Measurements from ENCODE around the gene TNPO3.
"Not testable (repeated sequence)": the region's sequence is repeated elsewhere in the genome, so short reads cannot be mapped to it uniquely, and the experiment has no call there.

Gene TNPO3

GRCh38 chr7:128954830-128955802 lies 99.8 kb downstream of the TNPO3 start:
- DNase-seq = no peak

DNA sequence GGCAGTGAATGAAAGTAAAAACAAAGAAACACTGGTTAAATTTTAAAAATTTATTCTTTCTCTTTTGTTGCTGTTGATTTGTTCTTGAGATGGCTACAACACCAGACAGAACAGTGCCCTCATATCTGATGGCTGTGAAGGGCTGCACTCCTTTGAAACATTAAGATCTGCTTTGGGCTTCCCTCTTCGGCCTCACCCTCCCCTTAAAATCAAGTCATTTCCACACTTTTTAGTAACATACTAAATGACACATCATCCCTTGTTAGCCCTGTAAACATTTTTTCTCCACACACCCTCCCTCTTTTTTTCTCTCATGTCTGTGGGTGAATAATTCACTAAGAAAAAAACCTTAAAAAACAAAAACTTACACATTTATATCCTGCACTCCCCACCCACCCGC lies 100.8 kb downstream of the TNPO3 start:
- DNase-seq = no peak

- DNase-seq = no peak
Observed at GRCh38 chr7:128951296-128951695, 103.6 kb downstream of the TNPO3 start.

DNA sequence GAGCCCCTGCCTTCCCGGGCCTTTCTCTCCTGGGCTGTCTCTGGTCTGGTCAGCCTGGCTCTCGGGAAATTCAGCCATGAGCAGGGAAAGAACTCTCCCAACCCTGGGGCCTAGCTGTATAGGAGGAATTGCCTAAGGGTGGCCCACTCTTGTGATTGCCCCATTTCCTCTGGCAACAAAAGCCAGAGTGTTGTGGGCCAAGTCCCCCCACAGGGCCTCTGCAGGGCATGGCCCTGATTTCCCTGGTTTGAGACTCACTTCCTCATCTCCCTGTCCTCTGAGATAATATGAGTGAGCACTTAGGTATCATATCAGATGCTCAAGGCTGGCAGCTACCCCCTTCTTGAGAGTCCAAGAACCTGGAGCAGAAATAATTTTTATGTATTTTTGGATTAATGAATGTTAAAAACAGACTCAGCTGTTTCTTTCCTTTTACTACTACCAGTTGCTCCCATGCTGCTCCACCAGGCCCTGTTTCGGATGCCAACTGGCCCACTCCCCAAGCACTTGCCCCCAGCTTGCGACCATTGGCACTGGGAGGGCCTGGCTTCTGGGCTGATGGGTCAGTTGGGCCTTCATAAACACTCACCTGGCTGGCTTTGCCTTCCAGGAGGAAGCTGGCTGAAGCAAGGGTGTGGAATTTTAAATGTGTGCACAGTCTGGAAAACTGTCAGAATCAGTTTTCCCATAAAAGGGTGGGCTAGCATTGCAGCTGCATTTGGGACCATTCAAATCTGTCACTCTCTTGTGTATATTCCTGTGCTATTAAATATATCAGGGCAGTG lies 105.7 kb downstream of the TNPO3 start:
- no peak for DNase-seq

DNA sequence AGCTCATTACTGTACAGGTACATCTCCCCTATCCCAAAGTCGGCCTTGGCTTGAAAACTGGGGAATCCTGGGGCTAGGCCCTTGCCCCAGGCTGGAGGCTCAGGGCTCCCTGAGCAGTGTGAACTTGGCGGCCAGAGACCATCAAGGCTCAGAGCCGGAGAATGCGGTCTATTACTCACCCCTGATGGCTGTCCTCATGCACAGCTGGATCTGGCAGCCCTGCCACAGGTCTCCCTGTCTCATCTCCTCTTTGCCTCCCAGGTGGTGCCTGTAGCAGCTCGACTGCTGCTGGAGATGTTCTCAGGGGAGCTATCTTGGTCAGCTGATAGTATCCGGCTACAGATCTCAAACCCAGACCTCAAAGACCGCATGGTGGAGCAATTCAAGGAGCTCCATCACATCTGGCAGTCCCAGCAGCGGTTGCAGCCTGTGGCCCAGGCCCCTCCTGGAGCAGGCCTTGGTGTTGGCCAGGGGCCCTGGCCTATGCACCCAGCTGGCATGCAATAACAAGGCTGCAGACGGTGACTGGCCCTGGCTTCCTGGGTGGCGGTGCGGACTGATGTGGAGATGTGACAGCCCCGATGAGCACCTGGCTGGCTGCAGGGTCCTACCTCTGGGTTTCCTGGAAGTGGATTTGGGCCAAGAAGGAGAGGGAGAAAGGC lies 106.5 kb downstream of the TNPO3 start:
- DNase-seq = no peak

DNA sequence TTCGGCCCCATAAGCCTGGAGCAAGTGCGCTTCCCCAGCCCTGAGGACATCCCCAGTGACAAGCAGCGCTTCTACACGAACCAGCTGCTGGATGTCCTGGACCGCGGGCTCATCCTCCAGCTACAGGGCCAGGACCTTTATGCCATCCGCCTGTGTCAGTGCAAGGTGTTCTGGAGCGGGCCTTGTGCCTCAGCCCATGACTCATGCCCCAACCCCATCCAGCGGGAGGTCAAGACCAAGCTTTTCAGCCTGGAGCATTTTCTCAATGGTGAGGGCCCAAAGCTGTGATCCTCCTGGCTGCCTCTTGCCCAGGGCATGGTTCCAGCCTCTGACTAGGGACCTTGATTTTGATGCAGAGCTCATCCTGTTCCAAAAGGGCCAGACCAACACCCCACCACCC lies 107.1 kb downstream of the TNPO3 start:
- DNase-seq = no peak

DNA sequence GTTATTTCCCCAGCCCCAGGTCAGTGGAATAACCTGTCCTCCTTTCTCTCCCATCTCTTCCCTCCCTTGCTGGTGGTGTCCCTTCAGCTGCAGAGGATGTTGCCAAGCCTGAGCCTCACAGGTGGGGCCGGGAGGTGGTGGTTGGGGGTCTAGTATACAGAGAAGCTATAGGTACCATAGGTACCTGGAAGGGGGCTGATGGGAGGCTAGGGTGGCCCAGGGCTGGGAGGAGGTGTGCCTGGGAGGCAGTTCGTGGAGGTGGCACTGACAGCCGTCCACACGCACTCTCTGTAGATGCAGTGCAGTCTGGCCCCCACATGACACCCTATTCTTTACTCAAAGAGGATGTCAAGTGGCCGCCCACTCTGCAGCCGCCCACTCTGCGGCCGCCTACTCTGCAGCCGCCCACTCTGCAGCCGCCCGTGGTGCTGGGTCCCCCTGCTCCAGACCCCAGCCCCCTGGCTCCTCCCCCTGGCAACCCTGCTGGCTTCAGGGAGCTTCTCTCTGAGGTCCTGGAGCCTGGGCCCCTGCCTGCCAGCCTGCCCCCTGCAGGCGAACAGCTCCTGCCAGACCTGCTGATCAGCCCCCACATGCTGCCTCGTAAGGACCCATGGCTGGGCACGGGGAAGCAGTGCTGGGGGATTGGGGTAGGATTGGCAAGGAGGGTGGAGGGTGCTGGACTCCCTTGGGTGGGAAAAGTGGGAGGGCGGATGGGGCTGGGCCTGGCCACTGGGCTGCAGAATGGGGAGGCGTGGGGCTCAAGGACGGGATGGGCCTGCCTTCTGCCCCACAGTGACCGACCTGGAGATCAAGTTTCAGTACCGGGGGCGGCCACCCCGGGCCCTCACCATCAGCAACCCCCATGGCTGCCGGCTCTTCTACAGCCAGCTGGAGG lies 107.7 kb downstream of the TNPO3 start:
- no peak for DNase-seq

GRCh38 chr7:128945668-128946366 lies 109.1 kb downstream of the TNPO3 start:
- no peak for DNase-seq

DNA sequence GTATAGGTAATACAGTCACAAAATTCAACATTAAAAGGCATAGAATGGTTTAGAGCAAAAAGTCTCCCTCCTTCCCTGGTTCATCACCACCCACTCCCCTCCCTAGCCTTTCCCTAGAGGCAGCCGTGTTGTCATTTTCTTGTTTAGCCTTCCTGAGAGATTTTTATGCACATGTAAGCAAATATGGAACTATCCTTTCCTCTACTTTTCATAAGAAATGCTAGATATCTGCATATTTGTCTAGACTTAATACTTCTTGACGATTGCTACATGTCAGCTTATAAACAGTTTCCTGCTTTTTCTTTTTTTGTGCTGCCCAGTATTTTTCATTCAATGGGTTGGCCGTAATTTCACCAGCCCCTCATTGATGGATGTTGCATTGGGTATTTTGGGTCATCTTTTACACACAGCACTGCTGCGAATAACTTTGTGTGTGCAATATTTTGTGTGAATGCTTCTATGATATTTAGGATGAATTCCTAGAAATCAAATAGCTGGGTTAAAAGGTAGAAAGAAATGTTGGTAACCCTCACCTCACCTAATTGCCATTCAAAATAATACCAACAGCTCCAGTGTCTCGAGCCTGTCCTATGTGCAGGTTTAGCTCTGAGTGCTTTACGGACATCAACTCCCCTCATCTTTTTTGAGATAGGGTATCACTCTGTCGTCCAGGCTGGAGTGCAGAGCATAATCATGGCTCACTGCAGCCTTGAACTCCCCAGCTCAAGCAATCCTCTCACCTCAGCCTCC lies 110.2 kb downstream of the TNPO3 start:
- no peak for DNase-seq

DNA sequence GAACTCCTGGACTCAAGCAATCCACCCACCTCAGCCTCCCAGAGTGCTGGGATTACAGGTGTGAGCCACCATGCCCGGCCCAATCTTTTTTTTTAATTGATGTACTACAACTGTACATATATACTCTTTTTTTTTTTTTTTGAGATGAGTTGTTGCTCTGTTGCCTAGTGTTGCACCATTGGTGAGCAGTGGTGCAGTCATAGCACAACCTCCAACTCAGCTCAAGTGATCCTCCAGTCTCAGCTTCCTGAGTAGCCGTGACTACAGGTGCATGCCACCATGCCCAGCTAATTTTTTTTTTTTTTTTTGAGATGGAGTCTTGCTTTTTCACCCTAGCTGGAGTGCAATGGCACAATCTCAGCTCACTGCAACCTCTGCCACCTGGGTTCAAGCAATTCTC lies 111.7 kb downstream of the TNPO3 start:
- not testable (repeated sequence) for DNase-seq

DNA sequence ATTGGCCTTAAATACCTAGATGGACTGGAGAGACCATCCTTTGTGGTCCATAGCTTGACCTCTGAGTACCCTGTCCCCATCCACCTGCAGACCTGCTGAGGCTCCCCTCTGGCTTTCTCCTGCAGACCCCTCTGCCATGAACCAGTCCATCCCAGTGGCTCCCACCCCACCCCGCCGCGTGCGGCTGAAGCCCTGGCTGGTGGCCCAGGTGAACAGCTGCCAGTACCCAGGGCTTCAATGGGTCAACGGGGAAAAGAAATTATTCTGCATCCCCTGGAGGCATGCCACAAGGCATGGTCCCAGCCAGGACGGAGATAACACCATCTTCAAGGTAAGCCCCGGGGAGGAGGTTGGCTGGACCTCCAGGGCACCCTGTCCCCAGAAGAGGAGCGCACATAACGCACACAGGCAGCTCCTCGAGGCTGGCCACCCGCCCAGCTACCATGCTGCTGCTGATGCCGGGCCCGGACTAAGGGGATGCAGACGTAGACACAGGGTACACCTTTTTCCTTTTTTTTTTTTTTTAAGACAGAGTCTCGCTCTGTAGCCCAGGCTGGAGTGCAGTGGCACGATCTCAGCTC lies 112.9 kb downstream of the TNPO3 start:
- DNase-seq = no peak

DNA sequence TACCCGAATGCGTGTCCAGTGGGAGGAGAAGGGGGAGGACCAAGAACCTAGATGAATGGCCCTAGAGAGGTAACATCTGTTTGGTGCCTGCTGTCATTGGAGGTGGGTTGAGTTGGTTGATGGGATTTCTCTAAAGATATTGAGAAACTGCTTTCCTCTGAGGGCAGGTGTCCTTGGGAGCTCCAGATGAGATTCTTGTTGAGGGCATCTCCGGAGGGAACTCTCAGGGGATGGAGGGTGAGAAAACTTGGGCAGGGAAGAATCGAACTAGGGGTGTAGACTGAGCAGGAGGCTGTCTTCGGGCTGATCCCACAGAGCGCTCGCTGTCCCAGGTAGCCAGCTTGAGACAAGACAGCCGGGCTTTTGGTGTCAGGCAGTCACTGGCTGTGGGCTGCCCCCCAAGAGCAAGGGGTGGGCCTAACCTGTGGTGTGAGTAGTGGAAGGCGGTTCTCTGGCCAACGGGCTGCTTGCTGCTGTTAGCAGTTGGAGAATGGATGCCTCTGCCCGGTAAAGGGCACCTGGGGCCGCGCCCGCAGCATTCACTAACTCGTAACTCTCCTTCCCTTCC lies 113.5 kb downstream of the TNPO3 start:
- no peak for DNase-seq

DNA sequence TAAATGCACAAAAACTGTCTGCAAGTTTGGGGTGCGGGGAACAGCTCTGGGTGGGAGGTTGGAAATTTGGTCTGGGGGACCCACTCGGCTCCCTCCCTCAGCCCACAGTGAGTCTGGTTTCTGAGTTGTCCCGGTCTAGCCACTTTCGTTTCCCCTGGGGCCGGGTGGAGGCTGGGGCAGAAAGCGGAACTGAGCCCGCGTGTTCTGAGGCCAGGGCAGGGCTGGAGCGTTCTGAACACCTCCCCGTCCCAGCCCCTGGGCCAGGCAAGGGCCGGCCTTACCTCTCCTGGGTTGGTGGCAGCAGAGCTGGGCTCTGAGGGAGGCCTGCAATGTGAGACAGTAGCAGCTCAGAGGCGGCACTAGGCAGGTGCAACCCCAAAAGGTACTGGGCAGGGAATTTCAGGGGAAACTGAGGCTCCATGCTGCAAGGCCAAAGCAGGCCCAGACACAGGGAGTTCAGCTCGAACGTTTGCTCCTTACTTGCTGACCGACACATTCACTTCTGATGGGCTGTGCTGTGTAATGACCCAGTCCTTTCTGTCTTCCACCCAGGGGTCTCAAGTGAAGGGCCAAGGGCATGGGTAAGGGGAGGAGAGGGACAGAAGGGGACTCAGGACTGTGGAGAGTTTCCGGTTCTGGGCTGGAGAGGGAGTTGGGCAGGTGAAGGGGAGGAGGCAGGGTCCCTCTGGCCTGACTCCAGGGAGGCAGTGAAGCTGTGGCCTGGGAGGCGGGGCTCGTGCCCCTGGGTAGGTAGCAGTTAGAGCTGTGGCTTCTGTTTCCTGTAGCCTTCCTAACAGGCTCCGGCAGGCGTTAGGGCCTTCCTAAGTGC lies 114.2 kb downstream of the TNPO3 start:
- DNase-seq = no peak

- no peak for DNase-seq
Observed at GRCh38 chr7:128939861-128940410, 115.0 kb downstream of the TNPO3 start.

- DNase-seq = no peak
Observed at GRCh38 chr7:128939075-128939860, 115.6 kb downstream of the TNPO3 start.

DNA sequence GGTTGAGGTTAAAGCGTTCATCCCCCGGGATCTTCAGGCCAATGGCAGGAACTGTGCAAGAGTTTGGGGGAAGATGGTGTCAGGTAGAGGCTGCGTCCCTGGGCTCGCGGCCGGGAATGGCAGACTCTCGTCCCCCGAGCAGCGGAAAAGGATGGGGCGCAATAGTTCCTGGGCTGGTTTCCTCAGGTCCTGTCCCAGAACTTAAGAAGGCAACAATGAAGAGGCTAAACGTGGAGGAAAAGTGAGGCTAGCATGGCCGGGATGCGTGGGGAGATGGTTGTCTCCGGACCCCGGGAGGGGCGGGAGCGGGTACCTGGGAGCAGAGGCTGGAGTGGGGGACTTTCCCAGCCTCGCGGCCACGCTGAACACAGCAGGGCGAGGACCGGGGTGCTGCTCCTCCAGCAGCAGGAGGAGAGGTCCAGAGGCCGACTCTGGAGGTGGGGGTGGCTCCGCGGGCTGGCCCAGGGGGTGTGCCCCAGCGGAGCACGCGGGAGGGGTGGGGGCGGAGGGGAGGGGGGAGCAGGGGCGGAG lies 116.3 kb downstream of the TNPO3 start:
- DNase-seq = no peak

- peak; percentile 19 for DNase-seq
Observed at GRCh38 chr7:128937647-128938543, 117.0 kb downstream of the TNPO3 start, which contains the start of gene IRF5. IRF5 (plus strand) TSS chr7:128937927; CDS start chr7:128942082, 4,155 bp downstream.
